Adrenal gland (tissue), 5 donors: ENCODE data around the gene COPB2.

Source experiments
- POLR2A ChIP-seq, 2 donors: fragments of 450-650 bp; IDR thresholded peaks; one replicate each; pipeline ENCODE4 v1.6.1; 2017; ENCODE audit warnings: antibody characterized with exemption in 2 of 2, mild to moderate bottlenecking in 2 of 2, moderate library complexity in 1 of 2
- TF ChIP-seq, protein P1 (sequence below), 6 experiments: fragments of 450-650 bp in 4 of 6; fragments of 200-600 bp in 2 of 6; sonication (generic) in 1 of 6; IDR thresholded peaks; 1 replicate in 5 of 6; 2 replicates in 1 of 6; pipeline versions ENCODE4 v1.5.1 to v1.8.0; 2016 to 2021; ENCODE audit warnings: antibody characterized with exemption in 6 of 6, mild to moderate bottlenecking in 2 of 6, moderate library complexity in 1 of 6
- donor health status: DM: no; HTN: no; CAD: no.

DNA sequence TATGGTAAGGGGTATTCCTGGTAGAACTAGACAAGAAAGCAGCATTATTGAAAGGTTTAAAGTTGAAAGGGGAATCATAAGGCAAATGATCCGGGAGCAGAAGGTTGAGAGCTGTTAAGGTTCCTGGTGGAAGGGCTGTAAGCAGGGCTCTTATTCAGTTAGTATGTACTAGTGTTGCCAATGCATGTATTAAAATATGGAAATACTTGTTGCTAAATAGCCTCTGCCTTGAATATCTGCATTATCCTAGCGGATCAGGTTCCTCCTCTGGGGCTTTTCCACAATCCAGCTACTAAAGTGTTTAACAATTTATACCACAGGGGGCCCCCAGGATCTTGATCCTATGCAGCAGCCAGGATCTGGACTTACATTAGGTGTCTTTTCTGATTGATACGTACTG, 7.3 kb upstream of the COPB2 start:
- TF ChIP-seq, protein P1, sequence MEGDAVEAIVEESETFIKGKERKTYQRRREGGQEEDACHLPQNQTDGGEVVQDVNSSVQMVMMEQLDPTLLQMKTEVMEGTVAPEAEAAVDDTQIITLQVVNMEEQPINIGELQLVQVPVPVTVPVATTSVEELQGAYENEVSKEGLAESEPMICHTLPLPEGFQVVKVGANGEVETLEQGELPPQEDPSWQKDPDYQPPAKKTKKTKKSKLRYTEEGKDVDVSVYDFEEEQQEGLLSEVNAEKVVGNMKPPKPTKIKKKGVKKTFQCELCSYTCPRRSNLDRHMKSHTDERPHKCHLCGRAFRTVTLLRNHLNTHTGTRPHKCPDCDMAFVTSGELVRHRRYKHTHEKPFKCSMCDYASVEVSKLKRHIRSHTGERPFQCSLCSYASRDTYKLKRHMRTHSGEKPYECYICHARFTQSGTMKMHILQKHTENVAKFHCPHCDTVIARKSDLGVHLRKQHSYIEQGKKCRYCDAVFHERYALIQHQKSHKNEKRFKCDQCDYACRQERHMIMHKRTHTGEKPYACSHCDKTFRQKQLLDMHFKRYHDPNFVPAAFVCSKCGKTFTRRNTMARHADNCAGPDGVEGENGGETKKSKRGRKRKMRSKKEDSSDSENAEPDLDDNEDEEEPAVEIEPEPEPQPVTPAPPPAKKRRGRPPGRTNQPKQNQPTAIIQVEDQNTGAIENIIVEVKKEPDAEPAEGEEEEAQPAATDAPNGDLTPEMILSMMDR (IDR thresholded peaks at IDR 0.05): no peak
- TF ChIP-seq POLR2A (IDR thresholded peaks at IDR 0.05): no peak
